Lower leg skin (tissue), 4 donors: Measurements from ENCODE around the gene COX6B1. TPM values are rescaled to one million over a fixed set of nuclear protein-coding genes. Genes with fewer than 3 reads are reported as not detected.
"Not testable (repeated sequence)": the region's sequence is repeated elsewhere in the genome, so short reads cannot be mapped to it uniquely, and the experiment has no call there.

Experiments
- DNase-seq, 2 donors: peaks; one replicate each; pipeline ENCODE4 v3.0.0-alpha.2; 2019; ENCODE audit warnings: low spot score in 2 of 2
- H3K4me3 ChIP-seq: fragments of 200-600 bp; sonication (generic); 2 replicates; pipeline ENCODE4 v1.5.1; 2017; ENCODE audit warnings: mild to moderate bottlenecking, low read depth; ENCODE audit not compliant: poor library complexity, severe bottlenecking
- POLR2A ChIP-seq, 2 donors: fragments of 450-650 bp; IDR thresholded peaks; one replicate each; pipeline ENCODE4 v1.6.1; 2016 to 2017; ENCODE audit warnings: antibody characterized with exemption in 2 of 2, mild to moderate bottlenecking in 1 of 2, moderate library complexity in 1 of 2
- WGBS, 2 donors: methylation state at CpG; one replicate each; pipeline ENCODE4 v1.1.5; 2018; 5-methylcytosine and 5-hydroxymethylcytosine counted together
- intact Hi-C: fragments of 100-400 bp; cut with DNase I; formaldehyde crosslinking; loops from one replicate; pipeline ENCODE4 v1.15.0; 2023; ENCODE audit warnings: low total_unique reads
- total RNA-seq, 4 donors: library from RNA; depleted of rRNA; stranded (reverse); fragments of >200 nt; gene quantifications; one replicate each; pipeline ENCODE4 v1.1.0, GENCODE V29; 2016
- TF ChIP-seq, protein P1 (sequence below), 3 donors: fragments of 450-650 bp; IDR thresholded peaks; one replicate each; pipeline ENCODE4 v1.5.1; 2016; ENCODE audit warnings: antibody characterized with exemption in 3 of 3, mild to moderate bottlenecking in 3 of 3, moderate library complexity in 2 of 3

COX6B1 gene
- total RNA-seq, 4 donors from 2014 or later, result 266 to 629 (median 309) TPM

- no peak for DNase-seq
- intact Hi-C loops, result no loop called here
- H3K4me3 ChIP-seq, result no peak overlapping the region
- 4 to 6% methylated on average over 31 to 38 of the region's 39 CpGs for WGBS, 2 donors
- TF ChIP-seq, protein P1, sequence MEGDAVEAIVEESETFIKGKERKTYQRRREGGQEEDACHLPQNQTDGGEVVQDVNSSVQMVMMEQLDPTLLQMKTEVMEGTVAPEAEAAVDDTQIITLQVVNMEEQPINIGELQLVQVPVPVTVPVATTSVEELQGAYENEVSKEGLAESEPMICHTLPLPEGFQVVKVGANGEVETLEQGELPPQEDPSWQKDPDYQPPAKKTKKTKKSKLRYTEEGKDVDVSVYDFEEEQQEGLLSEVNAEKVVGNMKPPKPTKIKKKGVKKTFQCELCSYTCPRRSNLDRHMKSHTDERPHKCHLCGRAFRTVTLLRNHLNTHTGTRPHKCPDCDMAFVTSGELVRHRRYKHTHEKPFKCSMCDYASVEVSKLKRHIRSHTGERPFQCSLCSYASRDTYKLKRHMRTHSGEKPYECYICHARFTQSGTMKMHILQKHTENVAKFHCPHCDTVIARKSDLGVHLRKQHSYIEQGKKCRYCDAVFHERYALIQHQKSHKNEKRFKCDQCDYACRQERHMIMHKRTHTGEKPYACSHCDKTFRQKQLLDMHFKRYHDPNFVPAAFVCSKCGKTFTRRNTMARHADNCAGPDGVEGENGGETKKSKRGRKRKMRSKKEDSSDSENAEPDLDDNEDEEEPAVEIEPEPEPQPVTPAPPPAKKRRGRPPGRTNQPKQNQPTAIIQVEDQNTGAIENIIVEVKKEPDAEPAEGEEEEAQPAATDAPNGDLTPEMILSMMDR (IDR thresholded peaks at IDR 0.05), result no peak
- TF ChIP-seq POLR2A (IDR thresholded peaks at IDR 0.05), result no peak
Measured at GRCh38 chr19:35673121-35673804, 25.1 kb downstream of the COX6B1 start.

DNA sequence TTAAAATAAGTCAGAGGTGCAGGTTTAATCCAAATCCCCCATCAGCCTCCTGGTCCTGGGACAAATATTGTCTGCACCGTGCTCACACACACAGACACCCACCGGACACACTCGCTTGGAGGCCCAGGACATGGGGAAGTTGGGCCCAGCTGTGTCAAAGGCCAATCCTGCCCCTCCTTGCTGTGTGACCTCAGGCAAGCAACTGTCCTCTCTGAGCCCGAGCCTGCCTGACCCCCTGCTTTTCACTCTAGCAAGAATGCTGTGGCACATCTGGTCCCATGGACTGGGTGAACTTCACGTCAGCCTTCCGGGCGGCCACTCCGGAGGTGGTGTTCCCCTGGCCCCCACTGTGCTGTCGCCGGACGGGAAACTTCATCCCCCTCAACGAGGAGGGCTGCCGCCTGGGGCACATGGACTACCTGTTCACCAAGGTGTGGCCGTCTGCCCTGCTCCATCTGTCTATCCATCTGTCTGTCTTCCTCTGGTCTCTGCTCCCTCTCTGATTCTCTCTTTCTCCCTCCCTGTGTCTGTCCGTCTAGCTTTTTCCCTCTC, 27.5 kb downstream of the COX6B1 start:
- no peak overlapping the region for H3K4me3 ChIP-seq
- WGBS, 2 donors, result 66 to 72% methylated on average over 15 of the region's 15 CpGs
- DNase-seq, result no peak
- intact Hi-C loops, result loop anchor here (1.0 kb wide), 1 partner anchor 23 kb away; no protein-coding TSS in a partner anchor
- TF ChIP-seq POLR2A (IDR thresholded peaks at IDR 0.05), result no peak
- TF ChIP-seq, protein P1 (IDR thresholded peaks at IDR 0.05), result no peak

GRCh38 chr19:35689836-35690235, 41.7 kb downstream of the COX6B1 start:
- 53 to 54% methylated on average over 4 of the region's 4 CpGs for WGBS, 2 donors
- no peak for DNase-seq
- no peak for TF ChIP-seq POLR2A (IDR thresholded peaks at IDR 0.05)
- TF ChIP-seq, protein P1 (IDR thresholded peaks at IDR 0.05), result no peak
- intact Hi-C loops, result loop anchor here (10.0 kb wide), 1 partner anchor 245 kb away; the partner anchor contains the start of gene LRFN3
- H3K4me3 ChIP-seq, result no peak overlapping the region

GRCh38 chr19:35691106-35691505, 43.0 kb downstream of the COX6B1 start:
- 95 to 96% methylated on average over 19 to 33 of the region's 37 CpGs for WGBS, 2 donors
- intact Hi-C loops, result loop anchor here (10.0 kb wide), 1 partner anchor 244 kb away; the partner anchor contains the start of gene LRFN3
- DNase-seq, H3K4me3 ChIP-seq: not testable (repeated sequence)

DNA sequence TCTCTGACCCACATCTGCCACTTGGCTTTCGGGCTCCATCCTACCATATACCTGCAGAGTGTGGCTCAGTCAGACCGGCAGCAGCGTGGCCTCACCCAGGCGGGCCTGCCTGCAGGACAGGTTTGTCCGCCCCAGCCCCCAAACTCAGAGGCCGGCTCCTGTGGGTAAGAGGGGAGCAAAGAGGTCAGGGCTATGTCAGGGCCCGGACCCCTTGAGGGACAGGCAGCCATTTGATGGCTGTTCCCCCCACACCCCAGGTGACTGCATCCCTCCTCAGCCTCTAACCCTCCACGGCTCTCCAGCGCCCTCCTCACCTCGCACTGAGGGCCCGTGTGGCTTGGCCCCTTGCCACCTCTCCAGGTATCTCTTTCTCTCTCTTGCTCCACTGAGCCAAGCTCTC, 43.9 kb downstream of the COX6B1 start:
- intact Hi-C loops, result loop anchor here (10.0 kb wide), 1 partner anchor 243 kb away; the partner anchor contains the start of gene LRFN3
- DNase-seq, result no peak
- 67 to 70% methylated on average over 10 to 11 of the region's 11 CpGs for WGBS, 2 donors
- TF ChIP-seq, protein P1 (IDR thresholded peaks at IDR 0.05), result no peak
- no peak for TF ChIP-seq POLR2A (IDR thresholded peaks at IDR 0.05)
- no peak overlapping the region for H3K4me3 ChIP-seq

- no peak overlapping the region for H3K4me3 ChIP-seq
- intact Hi-C loops, result loop anchor here (10.0 kb wide), 1 partner anchor 241 kb away; the partner anchor contains the start of gene LRFN3
- DNase-seq, result no peak
- TF ChIP-seq, protein P1 (IDR thresholded peaks at IDR 0.05), result no peak
- TF ChIP-seq POLR2A (IDR thresholded peaks at IDR 0.05), result no peak
- 15 to 17% methylated on average over 8 of the region's 8 CpGs for WGBS, 2 donors
Measured at GRCh38 chr19:35693422-35693821, 45.3 kb downstream of the COX6B1 start.
